ENCODE measurements around the gene STK33. TPM values are rescaled to one million over a fixed set of nuclear protein-coding genes. Genes with fewer than 3 reads are reported as not detected.

The STK33 gene
- total and polyA plus RNA-seq, 2 of the 13 experiments (the other 11 are each of a cell fraction or from before 2014, with no cell fraction given), result 2.7 to 12.6 TPM

DNA sequence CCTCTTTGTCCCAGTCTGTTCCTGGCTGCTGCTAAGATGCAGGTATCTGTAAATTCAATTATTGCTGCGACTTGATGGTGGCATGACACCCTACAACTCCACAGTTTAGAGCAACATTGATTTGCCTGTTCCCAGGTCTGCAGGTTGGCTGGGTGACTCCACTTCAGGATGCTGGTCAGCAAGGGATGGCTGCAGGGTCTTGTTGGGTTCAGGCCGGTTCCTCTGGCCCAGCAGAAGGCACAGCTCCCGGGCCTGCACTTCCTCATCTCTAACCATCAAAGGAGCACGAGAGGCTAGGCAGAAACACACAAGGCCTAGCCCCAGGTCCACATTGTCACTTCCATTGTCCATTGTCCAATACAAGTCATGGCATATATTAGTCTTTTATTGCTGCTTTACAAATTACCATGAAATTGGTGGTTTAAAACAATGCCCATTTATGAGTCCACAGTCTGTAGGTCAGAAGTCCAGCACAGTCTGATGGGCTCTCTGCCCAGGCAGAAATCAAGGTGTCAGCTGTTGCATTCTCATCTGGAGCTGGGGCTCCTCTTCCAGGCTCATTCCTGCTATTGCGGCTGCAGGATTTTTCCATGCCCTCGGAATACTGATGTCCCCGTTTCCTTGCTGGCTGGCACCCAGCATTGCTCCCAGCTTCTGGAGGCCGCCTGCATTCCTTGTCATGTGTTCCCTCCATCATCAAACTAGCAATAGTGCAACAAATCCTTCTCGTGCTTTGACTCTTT, 233.8 kb downstream of the STK33 start:
- H3K79me2 ChIP-seq (ENCODE audit: insufficient read depth, low read length), result no peaks in the 10 kb centered on the region
- intact Hi-C loops (cut with micrococcal nuclease; ENCODE audit: unreplicated experiment), result no loop called here
- H3K27me3 ChIP-seq (ENCODE audit: control insufficient read depth in 1 of 2, insufficient read depth in 2 of 2, low read length in 2 of 2), result peaks cover 1 to 23% of the 10 kb centered on the region in 2 experiments
- peak; percentile 45 for ATAC-seq
- no peak overlapping the region for H3K27ac ChIP-seq (ENCODE audit: extremely low read length, insufficient read depth, low read length)
- DNase-seq (ENCODE audit: low spot score), result peak; percentile 22
- H2AFZ ChIP-seq (ENCODE audit: low read length), result no peak overlapping the region
- H3K4me2 ChIP-seq (ENCODE audit: low read depth, low read length), result no peak overlapping the region
- 21% methylated on average over 8 of the region's 9 CpGs for WGBS (ENCODE audit: low lambda C conversion rate)
- H3K9ac ChIP-seq (ENCODE audit: insufficient read depth, low read depth, low read length), result no peak overlapping the region
- CTCF ChIA-PET (ENCODE audit: low intra/inter-chr PET ratio, low total read pairs), result no interaction called here
- in situ Hi-C loops (cut with HindIII; ENCODE audit: extremely low pct_ligation_motif_present, low pct_unique_long_range_greater_than_20kb), result no loop called here
- H4K20me1 ChIP-seq (ENCODE audit: insufficient read depth, low read length), result no peaks in the 10 kb centered on the region
- peaks cover 11% of the 10 kb centered on the region; the same call in 1 of the 2 replicates for H3K4me1 ChIP-seq (ENCODE audit: insufficient read depth, low read length)
- peak; percentile 27; the same call in 1 of the 2 replicates for TF ChIP-seq HNF4A (CRISPR knock-in tag; IDR thresholded peaks at IDR 0.05)
- TF ChIP-seq, protein P1, sequence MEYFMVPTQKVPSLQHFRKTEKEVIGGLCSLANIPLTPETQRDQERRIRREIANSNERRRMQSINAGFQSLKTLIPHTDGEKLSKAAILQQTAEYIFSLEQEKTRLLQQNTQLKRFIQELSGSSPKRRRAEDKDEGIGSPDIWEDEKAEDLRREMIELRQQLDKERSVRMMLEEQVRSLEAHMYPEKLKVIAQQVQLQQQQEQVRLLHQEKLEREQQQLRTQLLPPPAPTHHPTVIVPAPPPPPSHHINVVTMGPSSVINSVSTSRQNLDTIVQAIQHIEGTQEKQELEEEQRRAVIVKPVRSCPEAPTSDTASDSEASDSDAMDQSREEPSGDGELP (IDR thresholded peaks at IDR 0.05; ENCODE audit: borderline replicate concordance, low read depth), result peak; percentile 27; the same call in 1 of the 2 replicates
- peak; percentile 30 for TF ChIP-seq CTCF (CRISPR knock-in tag; IDR thresholded peaks at IDR 0.05)
- TF ChIP-seq SP5 (CRISPR knock-in tag; IDR thresholded peaks at IDR 0.05; ENCODE audit: borderline replicate concordance, low read depth), result no peak
- no peaks in the 10 kb centered on the region for H3K9me3 ChIP-seq (ENCODE audit: low read length)
- POLR2A ChIA-PET, result no interaction called here
- BruUV-seq (replicated peaks), result no TSS peak
- no peak overlapping the region for H3K4me3 ChIP-seq (replicated peaks in 1 of 3; ENCODE audit: insufficient read depth in 1 of 3, low read depth in 2 of 3, low read length in 3 of 3)
- no peaks in the 10 kb centered on the region for H3K36me3 ChIP-seq (replicated peaks in 1 of 2; ENCODE audit: control insufficient read depth in 1 of 2, insufficient read depth in 2 of 2, low read length in 2 of 2)
- FAIRE-seq, result no peak

GRCh38 chr11:8359521-8359920, 234.5 kb downstream of the STK33 start:
- 25% methylated on average over 1 of the region's 6 CpGs for WGBS (ENCODE audit: low lambda C conversion rate)
- no peak overlapping the region for H2AFZ ChIP-seq (ENCODE audit: low read length)
- no peak overlapping the region for H3K27ac ChIP-seq (ENCODE audit: extremely low read length, insufficient read depth, low read length)
- H3K79me2 ChIP-seq (ENCODE audit: insufficient read depth, low read length), result no peaks in the 10 kb centered on the region
- intact Hi-C loops (cut with micrococcal nuclease; ENCODE audit: unreplicated experiment) (no loop called here), in situ Hi-C loops (cut with HindIII; ENCODE audit: extremely low pct_ligation_motif_present, low pct_unique_long_range_greater_than_20kb) (no loop called here)
- no peaks in the 10 kb centered on the region for H4K20me1 ChIP-seq (ENCODE audit: insufficient read depth, low read length)
- no peak overlapping the region for H3K9ac ChIP-seq (ENCODE audit: insufficient read depth, low read depth, low read length)
- BruUV-seq (replicated peaks), result no TSS peak
- peaks cover 3 to 28% of the 10 kb centered on the region in 2 experiments for H3K27me3 ChIP-seq (ENCODE audit: control insufficient read depth in 1 of 2, insufficient read depth in 2 of 2, low read length in 2 of 2)
- FAIRE-seq, result no peak
- ChIA-PET POLR2A (no interaction called here), CTCF (ENCODE audit: low intra/inter-chr PET ratio, low total read pairs) (no interaction called here)
- no peak for TF ChIP-seq U2AF2 (IDR thresholded peaks at IDR 0.05; ENCODE audit: low read depth, low read length)
- TF ChIP-seq ESRRA (CRISPR knock-in tag; IDR thresholded peaks at IDR 0.05; ENCODE audit: low read depth), result no peak
- no peak for TF ChIP-seq ZBTB43 (CRISPR knock-in tag; conservative IDR thresholded peaks at IDR 0.05)
- TF ChIP-seq FOXA1 (IDR thresholded peaks at IDR 0.05), result no peak
- TF ChIP-seq FOXA1 (CRISPR knock-in tag; IDR thresholded peaks at IDR 0.05), result no peak
- no peak for TF ChIP-seq ZNF180 (CRISPR knock-in tag; IDR thresholded peaks at IDR 0.05; ENCODE audit: borderline replicate concordance, low read depth)
- no peak for TF ChIP-seq ZNF232 (CRISPR knock-in tag; IDR thresholded peaks at IDR 0.05; ENCODE audit: borderline replicate concordance)
- TF ChIP-seq PAF1 (CRISPR knock-in tag; IDR thresholded peaks at IDR 0.05), result no peak
- TF ChIP-seq ZNF546 (CRISPR knock-in tag; conservative IDR thresholded peaks at IDR 0.05), result no peak
- no peak for TF ChIP-seq HOXA3 (CRISPR knock-in tag; IDR thresholded peaks at IDR 0.05)
- no peak for TF ChIP-seq ZNF292 (CRISPR knock-in tag; IDR thresholded peaks at IDR 0.05; ENCODE audit: borderline replicate concordance, low read depth)
- TF ChIP-seq PTBP1 (IDR thresholded peaks at IDR 0.05; ENCODE audit: low read depth, low read length, poor library complexity, severe bottlenecking), result no peak
- peaks cover 11% of the 10 kb centered on the region; the same call in 1 of the 2 replicates for H3K4me1 ChIP-seq (ENCODE audit: insufficient read depth, low read length)
- no peak for ATAC-seq
- no peaks in the 10 kb centered on the region for H3K9me3 ChIP-seq (ENCODE audit: low read length)
- no peak for DNase-seq (ENCODE audit: low spot score)
- no peak overlapping the region for H3K4me2 ChIP-seq (ENCODE audit: low read depth, low read length)
- H3K4me3 ChIP-seq (replicated peaks in 1 of 3; ENCODE audit: insufficient read depth in 1 of 3, low read depth in 2 of 3, low read length in 3 of 3), result no peak overlapping the region
- no peaks in the 10 kb centered on the region for H3K36me3 ChIP-seq (replicated peaks in 1 of 2; ENCODE audit: control insufficient read depth in 1 of 2, insufficient read depth in 2 of 2, low read length in 2 of 2)
